H9 (cell line): ENCODE measurements around the gene KCTD20. TPM values are rescaled to one million over a fixed set of nuclear protein-coding genes. Genes with fewer than 3 reads are reported as not detected.

Experiments
- DNase-seq: peaks from one replicate; pipeline ENCODE4 v3.0.0-alpha.2; 2017
- H2AFZ ChIP-seq: one replicate; pipeline ENCODE4 v1.6.1; 2013; ENCODE audit warnings: mild to moderate bottlenecking, low read length, control low read depth, moderate library complexity
- H2AK5ac ChIP-seq: 2 replicates; pipeline ENCODE4 v1.6.1; 2013; ENCODE audit warnings: low read length, control low read depth, mixed read lengths; ENCODE audit not compliant: insufficient read length
- H2BK120ac ChIP-seq: one replicate; pipeline ENCODE4 v1.6.1; 2013; ENCODE audit warnings: low read depth, mild to moderate bottlenecking, low read length, control low read depth, inconsistent platforms; ENCODE audit not compliant: poor library complexity, severe bottlenecking
- H2BK12ac ChIP-seq: 2 replicates; pipeline ENCODE4 v1.6.1; 2013; ENCODE audit warnings: low read length, control low read depth, mixed read lengths, low read depth; ENCODE audit not compliant: insufficient read length
- H2BK15ac ChIP-seq: 2 replicates; pipeline ENCODE4 v1.6.1; 2013; ENCODE audit warnings: low read depth, low read length, control low read depth
- H2BK20ac ChIP-seq: one replicate; pipeline ENCODE4 v1.6.1; 2013; ENCODE audit warnings: low read depth, mild to moderate bottlenecking, low read length, control low read depth, inconsistent platforms; ENCODE audit not compliant: poor library complexity, severe bottlenecking
- H2BK5ac ChIP-seq: 2 replicates; pipeline ENCODE4 v1.6.1; 2013; ENCODE audit warnings: low read length, control low read depth, mixed read lengths; ENCODE audit not compliant: insufficient read length
- H3K14ac ChIP-seq: 2 replicates; pipeline ENCODE4 v1.6.1; 2013; ENCODE audit warnings: low read length, control low read depth; ENCODE audit not compliant: insufficient read depth
- H3K18ac ChIP-seq: 2 replicates; pipeline ENCODE4 v1.6.1; 2013; ENCODE audit warnings: low read depth, mild to moderate bottlenecking, mixed read lengths, low read length, control low read depth; ENCODE audit not compliant: insufficient read length
- H3K23ac ChIP-seq: 2 replicates; pipeline ENCODE4 v1.6.1; 2013; ENCODE audit warnings: low read length, control low read depth, mixed read lengths, low read depth; ENCODE audit not compliant: insufficient read length
- H3K23me2 ChIP-seq: 2 replicates; pipeline ENCODE4 v1.6.1; 2013; ENCODE audit warnings: low read depth, mild to moderate bottlenecking, mixed read lengths, low read length, control low read depth; ENCODE audit not compliant: insufficient read length, poor library complexity, severe bottlenecking
- H3K27ac ChIP-seq: 2 replicates; pipeline ENCODE4 v1.5.1; 2013; ENCODE audit warnings: low read length, control low read depth, mixed read lengths, low read depth; ENCODE audit not compliant: insufficient read length
- H3K27me3 ChIP-seq: 2 replicates; pipeline ENCODE4 v1.6.1; 2013; ENCODE audit warnings: low read length, control low read depth, inconsistent platforms; ENCODE audit not compliant: insufficient read depth
- H3K4ac ChIP-seq: 2 replicates; pipeline ENCODE4 v1.6.1; 2013; ENCODE audit warnings: low read depth, mild to moderate bottlenecking, control low read depth, inconsistent platforms, low read length, moderate library complexity
- H3K4me1 ChIP-seq: 2 replicates; pipeline ENCODE4 v1.6.1; 2013; ENCODE audit warnings: low read length, control low read depth, inconsistent platforms; ENCODE audit not compliant: insufficient read depth
- H3K4me2 ChIP-seq: 2 replicates; pipeline ENCODE4 v1.6.1; 2013; ENCODE audit warnings: low read length, control low read depth, mixed read lengths; ENCODE audit not compliant: insufficient read length, insufficient read depth
- H3K56ac ChIP-seq: 2 replicates; pipeline ENCODE4 v1.6.1; 2013; ENCODE audit warnings: low read depth, mild to moderate bottlenecking, mixed read lengths, low read length, control low read depth; ENCODE audit not compliant: insufficient read length
- H3K79me1 ChIP-seq: 2 replicates; pipeline ENCODE4 v1.6.1; 2013; ENCODE audit warnings: low read depth, mild to moderate bottlenecking, moderate library complexity, low read length, control low read depth, inconsistent platforms; ENCODE audit not compliant: insufficient read depth, poor library complexity, severe bottlenecking
- H3K79me2 ChIP-seq: 2 replicates; pipeline ENCODE4 v1.6.1; 2013; ENCODE audit warnings: low read length, control low read depth, inconsistent platforms; ENCODE audit not compliant: insufficient read depth
- H3K9ac ChIP-seq: 2 replicates; pipeline ENCODE4 v1.6.1; 2013; ENCODE audit warnings: low read length, control low read depth, mixed read lengths; ENCODE audit not compliant: insufficient read length; ENCODE audit errors: extremely low read depth
- H3K9me3 ChIP-seq: one replicate; pipeline ENCODE4 v1.6.1; 2013; ENCODE audit warnings: low read depth, low read length, inconsistent platforms; ENCODE audit not compliant: control insufficient read depth
- H3T11ph ChIP-seq: one replicate; pipeline ENCODE4 v1.6.1; 2013; ENCODE audit warnings: mild to moderate bottlenecking, low read length, control low read depth, inconsistent platforms
- H4K20me1 ChIP-seq: one replicate; pipeline ENCODE4 v1.6.1; 2013; ENCODE audit not compliant: control insufficient read depth, insufficient read length, insufficient read depth
- H4K5ac ChIP-seq: 2 replicates; pipeline ENCODE4 v1.6.1; 2013; ENCODE audit warnings: low read depth, mild to moderate bottlenecking, mixed read lengths, low read length, control low read depth; ENCODE audit not compliant: insufficient read length
- H4K8ac ChIP-seq: replicated peaks from 2 replicates; pipeline ENCODE4 v1.6.1; 2013; ENCODE audit warnings: low read length, control low read depth, mixed read lengths, low read depth; ENCODE audit not compliant: insufficient read length
- H4K91ac ChIP-seq: 2 replicates; pipeline ENCODE4 v1.6.1; 2013; ENCODE audit warnings: low read depth, mild to moderate bottlenecking, moderate library complexity, mixed read lengths, low read length, control low read depth; ENCODE audit not compliant: insufficient read length
- H3K27ac Mint-ChIP-seq, 3 experiments: 2 replicates in 2 of 3; 3 replicates in 1 of 3; pipeline ENCODE4 v1.8.0; 2020 to 2021; ENCODE audit warnings: mixed read lengths in 3 of 3, mild to moderate bottlenecking in 1 of 3, moderate library complexity in 1 of 3
- H3K27me3 Mint-ChIP-seq: 2 replicates; pipeline ENCODE4 v1.8.0; 2021; ENCODE audit warnings: low read depth, mild to moderate bottlenecking, moderate library complexity, mixed read lengths
- H3K36me3 Mint-ChIP-seq, 3 experiments: 2 replicates in 2 of 3; 3 replicates in 1 of 3; pipeline ENCODE4 v1.8.0; 2020 to 2021; ENCODE audit warnings: low read depth in 3 of 3, mixed read lengths in 3 of 3; ENCODE audit not compliant: insufficient read depth in 1 of 3
- H3K4me1 Mint-ChIP-seq, 2 experiments: 2 replicates each; pipeline ENCODE4 v1.8.0; 2020; ENCODE audit warnings: mixed read lengths in 2 of 2
- H3K4me3 Mint-ChIP-seq, 2 experiments: 2 replicates in 1 of 2; 3 replicates in 1 of 2; pipeline ENCODE4 v1.8.0; 2020 to 2021; ENCODE audit warnings: mild to moderate bottlenecking in 2 of 2, mixed read lengths in 2 of 2, moderate library complexity in 1 of 2
- H3K9me3 Mint-ChIP-seq, 2 experiments: 2 replicates in 1 of 2; 3 replicates in 1 of 2; pipeline ENCODE4 v1.8.0; 2020; ENCODE audit warnings: mild to moderate bottlenecking in 2 of 2, mixed read lengths in 2 of 2, moderate library complexity in 1 of 2
- total RNA-seq: library from RNA; stranded (reverse); gene quantifications from 2 replicates; pipeline ENCODE4 v1.2.1, GENCODE V29; 2021
- TF ChIP-seq, protein P1 (sequence below): fragments of 200-600 bp; sonication (generic); conservative IDR thresholded peaks from 3 replicates; pipeline ENCODE4 v1.8.0; 2021; ENCODE audit warnings: antibody characterized with exemption, mild to moderate bottlenecking

Gene KCTD20
- total RNA-seq, 1 experiment from 2014 or later = 22.6 TPM

DNA sequence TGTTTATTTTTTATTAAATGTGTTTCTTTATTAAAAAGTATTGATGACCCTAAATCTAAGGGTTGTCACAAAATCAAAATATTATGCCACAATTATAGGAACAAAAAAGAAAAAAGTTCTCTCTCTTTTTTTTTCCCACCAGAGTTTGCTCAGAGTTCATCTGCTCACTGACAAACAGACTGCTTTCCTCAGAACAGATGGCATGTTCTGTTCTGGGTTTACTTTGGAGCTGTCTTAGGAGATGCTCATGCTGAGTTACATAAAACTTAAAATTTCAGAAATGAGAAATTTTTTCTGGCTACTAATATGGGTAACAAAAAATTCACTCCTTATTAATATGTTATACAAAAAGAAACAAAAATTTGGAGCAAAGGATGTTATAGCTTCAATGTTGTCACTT is 74.2 kb downstream of the KCTD20 start:
- Histone ChIP-seq H3K79me1 (no peaks in the 10 kb centered on the region), H3K27me3 (no peaks in the 10 kb centered on the region), H3K14ac (no peak overlapping the region), H3K23ac (no peak overlapping the region), H3K9ac (no peak overlapping the region), H3K79me2 (no peaks in the 10 kb centered on the region), H2BK120ac (no peak overlapping the region), H3K4me1 (no peaks in the 10 kb centered on the region), H2AFZ (no peak overlapping the region), H3K18ac (no peak overlapping the region), H2BK12ac (no peak overlapping the region), H3T11ph (no peak overlapping the region), H2BK15ac (no peak overlapping the region), H2AK5ac (no peak overlapping the region), H4K91ac (no peak overlapping the region), H4K20me1 (no peaks in the 10 kb centered on the region), H4K5ac (no peak overlapping the region), H3K56ac (no peak overlapping the region), H2BK5ac (no peak overlapping the region), H3K4ac (no peak overlapping the region), H3K4me2 (no peak overlapping the region), H3K9me3 (no peaks in the 10 kb centered on the region), H4K8ac (no peak overlapping the region), H3K27ac (no peak overlapping the region), H2BK20ac (no peak overlapping the region), H3K23me2 (no peaks in the 10 kb centered on the region)
- Mint-ChIP-seq H3K27me3 (no peaks in the 10 kb centered on the region), H3K4me1 (no peaks in the 10 kb centered on the region; a peak in 1 of 4 replicates), H3K36me3 (peaks cover 10 to 50% (median 44%) of the 10 kb centered on the region in 3 experiments; a peak in 6 of 7 replicates), H3K9me3 (no peaks in the 10 kb centered on the region), H3K4me3 (no peak overlapping the region), H3K27ac (no peak overlapping the region)
- DNase-seq = no peak
- TF ChIP-seq, protein P1, sequence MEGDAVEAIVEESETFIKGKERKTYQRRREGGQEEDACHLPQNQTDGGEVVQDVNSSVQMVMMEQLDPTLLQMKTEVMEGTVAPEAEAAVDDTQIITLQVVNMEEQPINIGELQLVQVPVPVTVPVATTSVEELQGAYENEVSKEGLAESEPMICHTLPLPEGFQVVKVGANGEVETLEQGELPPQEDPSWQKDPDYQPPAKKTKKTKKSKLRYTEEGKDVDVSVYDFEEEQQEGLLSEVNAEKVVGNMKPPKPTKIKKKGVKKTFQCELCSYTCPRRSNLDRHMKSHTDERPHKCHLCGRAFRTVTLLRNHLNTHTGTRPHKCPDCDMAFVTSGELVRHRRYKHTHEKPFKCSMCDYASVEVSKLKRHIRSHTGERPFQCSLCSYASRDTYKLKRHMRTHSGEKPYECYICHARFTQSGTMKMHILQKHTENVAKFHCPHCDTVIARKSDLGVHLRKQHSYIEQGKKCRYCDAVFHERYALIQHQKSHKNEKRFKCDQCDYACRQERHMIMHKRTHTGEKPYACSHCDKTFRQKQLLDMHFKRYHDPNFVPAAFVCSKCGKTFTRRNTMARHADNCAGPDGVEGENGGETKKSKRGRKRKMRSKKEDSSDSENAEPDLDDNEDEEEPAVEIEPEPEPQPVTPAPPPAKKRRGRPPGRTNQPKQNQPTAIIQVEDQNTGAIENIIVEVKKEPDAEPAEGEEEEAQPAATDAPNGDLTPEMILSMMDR = no peak
